ENCODE results near the gene TARDBP.
"Not testable (repeated sequence)": the region's sequence is repeated elsewhere in the genome, so short reads cannot be mapped to it uniquely, and the experiment has no call there.

TARDBP gene

GRCh38 chr1:11042995-11043874 is 30.8 kb downstream of the TARDBP start:
- no peak for DNase-seq (ENCODE audit: low read depth)

GRCh38 chr1:11044086-11044848 is 31.8 kb downstream of the TARDBP start:
- DNase-seq (ENCODE audit: low read depth): no peak

DNA sequence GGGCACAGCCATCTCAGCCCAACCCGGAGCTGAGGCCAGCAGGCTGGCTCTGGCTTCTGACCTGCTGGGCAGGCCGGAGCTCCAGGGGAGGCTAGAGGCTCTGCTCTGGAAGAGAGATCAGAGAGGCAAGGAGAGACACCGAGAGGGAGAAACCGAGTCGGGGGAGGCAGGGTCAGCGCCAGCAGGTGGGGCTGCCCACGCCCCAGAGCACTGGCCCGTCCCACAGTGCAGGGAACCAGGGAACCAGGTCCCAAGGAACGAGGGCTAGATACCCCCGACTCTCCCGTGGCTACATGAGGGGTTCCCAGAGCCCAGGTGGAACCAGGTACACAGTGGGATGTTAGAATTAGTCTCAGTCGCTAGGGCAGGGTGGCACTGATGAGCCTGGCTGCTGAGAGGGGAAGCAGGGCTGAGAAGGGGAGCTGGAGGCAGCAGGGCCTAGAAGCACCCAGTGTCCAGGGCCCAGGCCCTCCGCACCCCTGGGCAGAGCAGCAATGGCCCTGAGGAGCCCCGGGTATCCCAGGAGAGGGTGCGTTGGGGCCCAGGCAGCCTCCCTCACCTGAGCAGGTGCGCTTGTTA is 32.5 kb downstream of the TARDBP start:
- DNase-seq (ENCODE audit: low read depth): no peak

GRCh38 chr1:11045428-11046269 is 33.2 kb downstream of the TARDBP start:
- no peak for DNase-seq (ENCODE audit: low read depth)

- no peak for DNase-seq (ENCODE audit: low read depth)
Measured at GRCh38 chr1:11046270-11046566, 33.8 kb downstream of the TARDBP start.

DNA sequence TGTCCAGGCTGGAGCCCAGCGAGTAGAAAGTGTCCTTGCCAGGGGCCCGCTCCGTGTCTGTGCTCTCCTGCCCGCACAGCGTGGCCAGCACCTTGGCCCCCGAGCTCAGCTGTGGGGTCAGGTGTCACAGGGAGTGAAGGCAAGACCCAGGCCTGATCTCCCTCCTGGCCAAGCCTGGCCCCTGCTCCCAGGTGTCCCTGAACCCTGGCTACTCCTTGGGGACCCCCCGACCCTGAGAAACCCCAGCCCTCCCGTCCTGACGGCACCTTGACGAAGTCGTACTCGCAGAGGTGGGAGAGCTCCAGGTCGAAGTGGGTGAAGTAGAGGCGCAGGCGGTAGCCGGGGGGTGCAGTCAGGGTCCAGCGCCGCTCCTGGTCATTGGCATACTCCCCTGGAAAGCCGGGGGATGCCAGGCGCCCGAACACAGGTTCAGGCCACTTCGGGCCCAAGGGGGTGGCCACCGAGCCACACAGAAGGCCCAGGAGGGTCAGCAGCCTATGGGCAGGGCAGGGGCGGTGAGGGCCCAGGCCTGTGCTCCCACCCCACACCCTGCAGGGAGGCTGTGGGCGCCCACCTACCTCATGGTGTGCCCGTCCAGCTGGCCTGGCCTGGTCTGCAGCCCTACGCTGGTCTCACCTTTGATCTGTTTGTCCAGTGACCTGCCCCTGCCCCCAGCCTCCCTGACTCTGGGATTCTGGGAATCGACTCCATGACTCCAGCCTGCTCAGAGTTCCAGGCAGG is 34.3 kb downstream of the TARDBP start, which contains the start of gene MASP2:
Gene MASP2 (minus strand): TSS at position 615 of the 741 bp plus-strand sequence. CDS start 32 bp downstream, at position 583.
- DNase-seq (ENCODE audit: low read depth): no peak

DNA sequence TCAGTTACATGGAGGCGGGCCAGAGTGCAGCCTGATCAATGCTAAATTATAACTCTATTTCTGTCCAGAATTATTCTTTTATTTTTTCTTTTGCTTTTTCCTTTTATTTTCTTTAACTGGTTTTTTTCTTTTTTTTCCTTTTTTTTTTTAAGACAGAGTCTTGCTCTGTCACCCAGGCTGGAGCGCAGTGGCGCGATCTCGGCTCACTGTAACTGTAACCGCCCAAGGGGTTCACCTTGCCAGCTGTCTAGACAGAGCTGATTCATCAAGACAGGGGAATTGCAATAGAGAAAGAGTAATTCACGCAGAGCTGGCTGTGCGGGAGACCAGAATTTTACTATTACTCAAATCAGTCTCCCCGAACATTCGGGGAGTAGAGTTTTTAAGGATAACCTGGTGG is 38.7 kb downstream of the TARDBP start:
- DNase-seq (ENCODE audit: low read depth): not testable (repeated sequence)

GRCh38 chr1:11051781-11052511 is 39.5 kb downstream of the TARDBP start:
- DNase-seq (ENCODE audit: low read depth): no peak

- DNase-seq (ENCODE audit: low read depth): no peak
Measured at GRCh38 chr1:11052839-11053757, 40.6 kb downstream of the TARDBP start.

DNA sequence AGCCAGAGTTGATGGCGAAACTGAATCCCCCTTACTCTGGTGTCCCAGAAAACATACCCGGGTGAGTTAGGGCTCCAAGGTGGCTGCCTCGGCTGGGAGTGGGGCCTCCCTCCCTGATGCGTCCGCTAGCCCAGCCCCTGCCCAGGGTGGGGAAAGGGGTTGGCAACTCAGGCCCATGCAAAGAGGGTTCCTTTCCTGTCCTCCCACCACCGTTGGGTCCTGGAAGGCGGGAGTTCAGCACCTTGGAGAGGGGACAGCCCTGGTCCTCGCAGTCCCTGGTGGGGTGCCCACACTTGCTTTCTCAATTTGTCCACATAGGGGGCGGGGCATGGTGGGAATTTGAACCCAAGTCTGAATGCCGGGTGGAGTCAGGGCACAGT is 41.3 kb downstream of the TARDBP start:
- DNase-seq (ENCODE audit: low read depth): no peak

GRCh38 chr1:11054181-11054580 is 41.7 kb downstream of the TARDBP start:
- DNase-seq (ENCODE audit: low read depth): no peak

DNA sequence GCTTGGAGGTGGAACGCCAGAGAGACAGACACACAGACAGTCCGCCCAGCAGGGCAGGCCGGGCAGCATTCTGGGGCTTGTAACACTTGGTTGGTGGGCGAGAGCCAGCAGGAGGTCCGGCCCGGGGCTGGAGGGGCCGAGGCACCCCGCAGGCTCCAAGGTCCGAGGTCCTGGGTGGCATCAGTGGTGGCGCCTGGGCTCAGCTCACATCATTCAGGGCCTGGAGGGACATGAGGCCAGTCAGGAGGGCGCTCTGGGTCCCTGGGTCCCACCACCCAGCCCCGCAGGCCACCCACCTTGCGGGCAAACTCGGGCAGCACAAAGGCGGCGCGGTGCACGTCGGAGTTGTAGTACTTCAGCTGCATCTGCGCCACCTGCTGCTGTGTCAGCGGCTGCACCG is 42.2 kb downstream of the TARDBP start:
- DNase-seq (ENCODE audit: low read depth): no peak

DNA sequence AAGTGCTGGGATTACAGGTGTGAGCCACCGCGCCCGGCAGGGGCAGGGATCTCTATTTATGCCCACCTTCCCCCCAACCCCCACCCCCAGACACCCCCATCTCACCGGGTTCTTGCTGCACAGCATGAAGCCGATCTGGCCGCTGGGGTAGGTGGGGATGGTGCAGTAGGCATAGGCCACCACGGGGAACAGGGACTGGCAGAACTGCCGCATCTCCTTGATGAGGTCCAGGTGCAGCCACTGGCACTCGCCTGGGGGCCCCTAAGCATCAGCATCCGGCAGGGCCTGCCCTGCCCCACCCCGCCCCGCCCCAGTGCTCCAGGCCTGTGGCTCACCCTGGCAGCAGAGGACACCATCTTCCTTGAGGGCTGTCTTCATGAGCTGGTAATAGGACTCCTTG is 43.2 kb downstream of the TARDBP start:
- no peak for DNase-seq (ENCODE audit: low read depth)

DNA sequence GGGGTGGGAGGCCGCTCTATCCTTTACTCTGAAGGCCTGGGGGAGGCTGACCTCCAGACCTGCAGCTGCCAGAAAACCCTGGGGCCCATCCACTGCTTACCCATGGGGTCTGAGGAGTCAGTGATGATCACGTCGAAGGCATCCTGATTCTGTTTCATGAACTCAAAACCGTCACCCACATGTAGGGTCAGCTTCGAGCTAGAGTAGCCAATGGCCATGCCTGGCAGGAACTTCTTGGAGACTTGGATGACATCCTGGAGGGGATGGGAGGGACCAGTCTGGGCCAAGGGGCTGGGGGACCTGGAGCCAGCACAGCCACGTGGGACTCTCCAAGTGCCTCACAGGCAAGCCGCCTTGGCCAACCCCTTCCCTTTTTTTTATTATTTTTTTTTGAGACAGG is 44.0 kb downstream of the TARDBP start:
- DNase-seq (ENCODE audit: low read depth): no peak

- no peak for DNase-seq (ENCODE audit: low read depth)
Measured at GRCh38 chr1:11057477-11057876, 45.0 kb downstream of the TARDBP start.

GRCh38 chr1:11058026-11058425 is 45.6 kb downstream of the TARDBP start:
- DNase-seq (ENCODE audit: low read depth): no peak

DNA sequence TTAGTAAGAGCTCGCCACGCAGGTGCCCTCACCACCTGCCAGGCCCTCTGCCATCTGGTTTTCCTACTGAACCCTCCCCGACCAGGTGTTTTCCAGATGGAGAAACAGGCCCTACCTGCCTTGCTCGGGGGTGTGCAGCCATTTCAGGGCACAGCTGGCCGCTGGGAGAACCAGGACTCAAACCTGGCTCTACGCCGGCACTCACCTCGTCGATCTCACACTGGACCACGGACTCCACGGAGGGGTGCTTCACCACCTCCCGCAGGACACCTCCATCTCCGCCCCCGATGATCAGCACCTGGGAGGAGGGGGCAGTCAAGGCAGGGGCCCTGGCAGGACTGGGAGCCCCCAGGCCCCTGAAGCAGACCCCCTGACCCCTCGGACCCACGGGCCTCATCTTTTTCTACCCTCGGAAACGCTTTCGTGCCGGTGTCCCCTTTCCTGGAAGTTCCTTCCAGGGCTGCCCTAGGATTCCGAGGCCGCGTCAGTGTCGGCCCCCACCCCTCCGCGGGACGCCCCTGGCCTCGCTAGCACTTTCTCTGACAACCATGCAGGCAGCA is 46.2 kb downstream of the TARDBP start:
- no peak for DNase-seq (ENCODE audit: low read depth)

DNA sequence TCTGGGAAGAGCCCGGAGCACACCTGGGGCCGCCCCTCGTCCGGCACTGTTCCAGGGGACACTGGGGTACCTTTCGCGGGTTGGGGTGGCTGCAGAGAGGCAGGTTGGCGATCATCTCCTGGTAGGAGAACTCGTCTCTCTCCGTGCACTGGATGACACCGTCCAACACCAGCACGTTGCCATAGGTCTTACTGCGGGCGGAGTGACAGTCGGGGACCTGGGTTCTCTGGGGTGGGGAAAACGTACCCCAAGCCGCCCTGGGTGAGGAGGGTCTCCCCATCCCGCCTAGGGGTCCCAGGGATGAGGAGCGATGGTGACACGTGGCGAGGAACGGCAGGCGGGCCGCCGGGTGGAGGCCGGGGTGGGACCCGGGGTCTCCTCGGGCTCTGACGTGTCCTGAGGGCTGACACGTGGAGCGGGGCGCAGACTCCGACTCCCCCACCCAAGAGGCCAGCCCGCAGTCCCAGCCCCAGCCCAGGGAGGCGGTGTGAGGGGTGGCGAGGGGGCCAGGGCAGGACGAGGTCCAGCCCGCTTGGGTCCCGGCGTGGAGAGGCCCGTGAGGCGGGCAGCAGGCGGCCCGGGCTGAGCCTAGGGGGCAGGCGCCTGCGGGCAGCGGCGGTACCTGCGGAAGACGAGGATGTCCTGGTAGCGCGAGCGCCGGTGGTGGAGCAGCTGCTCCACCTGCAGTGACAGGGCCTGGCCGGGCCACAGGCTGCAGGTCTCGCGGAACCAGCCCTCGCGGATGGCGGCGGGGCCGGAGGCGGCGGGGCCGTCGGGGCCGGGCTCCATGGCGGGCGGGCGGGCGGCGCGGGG is 46.9 kb downstream of the TARDBP start:
- DNase-seq (ENCODE audit: low read depth): no peak
